ENCODE data around the gene ACTL6B. TPM values are rescaled to one million over a fixed set of nuclear protein-coding genes. Genes with fewer than 3 reads are reported as not detected.
A peak's percentile ranks its signal among the peaks of the same experiment; 100 is the strongest.
"Not testable (repeated sequence)": the region's sequence is repeated elsewhere in the genome, so short reads cannot be mapped to it uniquely, and the experiment has no call there.

ACTL6B gene
- total and polyA plus RNA-seq, 8 donors = 0.23 to 7.7 (median 0.62) TPM

- no peak overlapping the region for H3K27ac ChIP-seq
- TF ChIP-seq, protein P1, sequence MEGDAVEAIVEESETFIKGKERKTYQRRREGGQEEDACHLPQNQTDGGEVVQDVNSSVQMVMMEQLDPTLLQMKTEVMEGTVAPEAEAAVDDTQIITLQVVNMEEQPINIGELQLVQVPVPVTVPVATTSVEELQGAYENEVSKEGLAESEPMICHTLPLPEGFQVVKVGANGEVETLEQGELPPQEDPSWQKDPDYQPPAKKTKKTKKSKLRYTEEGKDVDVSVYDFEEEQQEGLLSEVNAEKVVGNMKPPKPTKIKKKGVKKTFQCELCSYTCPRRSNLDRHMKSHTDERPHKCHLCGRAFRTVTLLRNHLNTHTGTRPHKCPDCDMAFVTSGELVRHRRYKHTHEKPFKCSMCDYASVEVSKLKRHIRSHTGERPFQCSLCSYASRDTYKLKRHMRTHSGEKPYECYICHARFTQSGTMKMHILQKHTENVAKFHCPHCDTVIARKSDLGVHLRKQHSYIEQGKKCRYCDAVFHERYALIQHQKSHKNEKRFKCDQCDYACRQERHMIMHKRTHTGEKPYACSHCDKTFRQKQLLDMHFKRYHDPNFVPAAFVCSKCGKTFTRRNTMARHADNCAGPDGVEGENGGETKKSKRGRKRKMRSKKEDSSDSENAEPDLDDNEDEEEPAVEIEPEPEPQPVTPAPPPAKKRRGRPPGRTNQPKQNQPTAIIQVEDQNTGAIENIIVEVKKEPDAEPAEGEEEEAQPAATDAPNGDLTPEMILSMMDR (IDR thresholded peaks at IDR 0.05) = no peak
- ATAC-seq (no peak), FAIRE-seq (no peak), DNase-seq (no peak)
- 94 to 97% methylated on average over 5 of the region's 5 CpGs for WGBS, 2 donors
- no peak overlapping the region for H3K4me3 ChIP-seq
- H3K27me3 ChIP-seq = no peaks in the 10 kb centered on the region
- no peaks in the 10 kb centered on the region for H3K9me3 ChIP-seq
- H3K36me3 ChIP-seq = no peaks in the 10 kb centered on the region
- intact Hi-C loops (cut with DNase I) = no loop called here
- H3K4me1 ChIP-seq = no peaks in the 10 kb centered on the region
Observed at GRCh38 chr7:100665168-100665726, 9.0 kb upstream of the ACTL6B start.

DNA sequence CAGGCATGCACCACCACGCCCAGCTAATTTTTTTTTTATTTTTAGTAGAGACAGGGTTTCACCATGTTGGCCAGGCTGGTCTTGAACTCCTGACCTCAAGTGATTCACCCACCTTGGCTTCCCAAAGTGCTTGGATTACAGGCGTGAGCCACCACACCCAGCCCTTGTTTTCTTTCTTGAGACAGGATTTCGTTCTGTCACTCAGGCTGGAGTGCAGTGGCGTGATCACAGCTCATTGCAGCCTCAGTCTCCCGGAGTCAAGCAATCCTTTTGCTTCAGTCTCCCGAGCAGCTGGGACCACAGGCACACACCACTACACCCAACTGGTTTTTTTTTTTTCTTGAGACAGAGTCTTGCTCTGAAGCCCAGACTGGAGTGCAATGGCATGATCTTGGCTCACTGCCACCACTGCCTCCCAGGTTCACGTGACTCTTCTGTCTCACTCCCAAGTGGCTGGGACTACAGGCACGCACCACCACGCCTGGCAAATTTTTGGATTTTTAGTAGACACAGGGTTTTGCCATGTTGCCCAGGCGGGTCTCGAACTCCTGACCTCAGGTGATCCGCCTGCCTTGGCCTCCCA is 6.0 kb upstream of the ACTL6B start:
- WGBS, 2 donors = 66 to 74% methylated on average over 12 of the region's 12 CpGs
- ATAC-seq (peak in 1 of 4 donors; percentile 44), DNase-seq (peak in 2 of 6 donors; percentile 29 to 43)
- H3K4me3 ChIP-seq; H3K9me3 ChIP-seq; FAIRE-seq; H3K4me1 ChIP-seq; H3K36me3 ChIP-seq; H3K27ac ChIP-seq; intact Hi-C loops (cut with DNase I); H3K27me3 ChIP-seq: not testable (repeated sequence)

DNA sequence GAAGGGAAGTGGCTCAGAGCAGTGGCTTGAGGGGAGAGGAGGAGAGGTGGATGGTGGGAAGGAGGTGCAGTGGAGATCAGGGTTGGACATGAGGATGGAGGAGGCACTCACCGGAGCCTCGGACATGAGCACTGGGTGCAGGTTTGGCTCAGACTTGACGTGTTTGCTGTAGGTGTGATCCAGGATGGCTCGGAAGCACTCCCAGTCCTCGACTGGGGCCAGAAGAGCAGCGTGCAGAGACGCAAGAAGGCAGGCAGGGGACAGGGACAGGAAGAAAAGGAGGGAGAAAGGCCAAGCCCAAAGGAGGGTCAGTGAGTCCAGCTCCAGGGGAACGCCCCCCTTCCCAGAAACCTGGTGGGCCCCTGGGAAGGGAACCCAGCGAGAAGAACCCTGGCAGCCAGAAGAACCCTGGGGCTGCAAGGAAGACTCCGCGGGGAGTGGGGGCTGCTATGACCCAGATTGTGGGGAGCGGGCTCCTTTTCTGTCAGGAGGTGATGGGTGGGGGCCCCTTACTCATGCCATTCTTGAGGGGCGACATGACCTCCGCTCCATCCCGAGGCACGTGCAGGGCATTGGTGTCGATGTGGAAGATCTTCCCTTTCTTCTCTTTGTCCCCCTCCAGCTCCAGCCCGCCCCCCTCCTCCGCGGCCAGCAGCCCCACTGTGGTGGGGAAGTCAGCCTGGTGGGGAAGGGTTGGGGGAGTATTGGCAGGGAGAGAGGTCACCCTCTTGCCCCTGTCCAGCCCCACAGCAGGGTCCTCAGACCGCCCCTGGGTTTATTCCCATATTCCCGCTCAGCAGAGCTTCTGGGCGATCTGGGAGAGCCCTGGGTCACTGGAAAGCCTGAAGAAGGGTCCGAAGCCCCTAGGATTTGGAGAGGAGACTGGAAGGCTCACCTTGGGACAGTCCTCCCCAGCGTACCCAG is 1.1 kb downstream of the ACTL6B start:
- no peak for FAIRE-seq
- intact Hi-C loops (cut with DNase I) = no loop called here
- H3K4me3 ChIP-seq = no peak overlapping the region
- WGBS, 2 donors = 47 to 56% methylated on average over 16 to 25 of the region's 25 CpGs
- DNase-seq = no peak
- H3K27ac ChIP-seq = no peak overlapping the region
- TF ChIP-seq, protein P1 (IDR thresholded peaks at IDR 0.05) = no peak
- H3K27me3 ChIP-seq = peaks cover 0 to 13% (median 2%) of the 10 kb centered on the region in 4 donors
- H3K36me3 ChIP-seq = no peaks in the 10 kb centered on the region
- no peaks in the 10 kb centered on the region for H3K9me3 ChIP-seq
- no peaks in the 10 kb centered on the region for H3K4me1 ChIP-seq
- ATAC-seq = no peak

DNA sequence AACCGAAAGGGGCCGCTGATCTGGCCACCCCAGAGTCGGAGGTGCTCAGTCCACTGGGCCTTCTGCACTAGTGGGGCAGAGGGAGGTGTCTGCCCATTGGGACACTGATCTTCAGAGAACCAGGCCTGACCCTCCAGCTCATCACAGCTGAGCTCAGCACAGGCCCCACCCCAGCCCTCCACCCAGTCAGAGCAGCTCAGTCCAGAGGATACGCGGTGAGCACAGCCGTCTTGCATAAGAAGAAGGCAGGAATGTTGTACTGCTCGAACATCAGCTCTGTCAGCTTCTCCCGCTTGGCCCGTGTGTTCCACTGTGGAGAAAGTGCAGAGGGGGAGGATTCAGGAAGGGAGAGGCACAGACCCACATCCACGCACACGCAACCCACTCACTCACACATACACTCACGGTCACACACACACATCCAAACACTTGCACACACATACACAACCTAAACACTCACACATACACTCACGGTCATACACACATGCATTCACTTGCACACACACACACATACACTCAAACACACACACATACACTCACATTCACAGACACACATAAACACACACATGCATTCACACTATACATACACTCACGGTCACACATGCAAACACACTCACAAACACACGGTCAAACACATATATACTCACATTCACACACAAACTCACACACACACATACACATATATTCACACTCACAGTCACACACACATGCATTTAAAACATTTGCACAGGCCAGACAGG is 6.3 kb downstream of the ACTL6B start:
- Histone ChIP-seq H3K27ac (no peak overlapping the region), H3K27me3 (peaks cover 0 to under 1% (median 0%) of the 10 kb centered on the region in 4 donors), H3K9me3 (no peaks in the 10 kb centered on the region), H3K4me1 (no peaks in the 10 kb centered on the region), H3K4me3 (no peak overlapping the region), H3K36me3 (no peaks in the 10 kb centered on the region)
- TF ChIP-seq, protein P1 (IDR thresholded peaks at IDR 0.05) = no peak
- DNase-seq (no peak), FAIRE-seq (no peak), ATAC-seq (no peak)
- 74 to 79% methylated on average over 15 of the region's 15 CpGs for WGBS, 2 donors
- intact Hi-C loops (cut with DNase I) = no loop called here

- TF ChIP-seq, protein P1 (IDR thresholded peaks at IDR 0.05) = no peak
- WGBS, 2 donors = 78 to 80% methylated on average over 11 of the region's 11 CpGs
- DNase-seq = no peak
- no peaks in the 10 kb centered on the region for H3K36me3 ChIP-seq
- no peak overlapping the region for H3K27ac ChIP-seq
- peak in 2 of 4 donors; percentile 29 to 40 for ATAC-seq
- intact Hi-C loops (cut with DNase I) = no loop called here
- H3K27me3 ChIP-seq = no peaks in the 10 kb centered on the region
- FAIRE-seq = no peak
- H3K9me3 ChIP-seq = no peaks in the 10 kb centered on the region
- peaks cover 0 to 3% (median 0%) of the 10 kb centered on the region in 3 donors for H3K4me1 ChIP-seq
- no peak overlapping the region for H3K4me3 ChIP-seq
Observed at GRCh38 chr7:100642534-100642907, 13.7 kb downstream of the ACTL6B start.
